Measurements from ENCODE around the gene RNF187.

The RNF187 gene

GRCh38 chr1:228511546-228512445 is 24.6 kb downstream of the RNF187 start:
- DNase-seq, result no peak

DNA sequence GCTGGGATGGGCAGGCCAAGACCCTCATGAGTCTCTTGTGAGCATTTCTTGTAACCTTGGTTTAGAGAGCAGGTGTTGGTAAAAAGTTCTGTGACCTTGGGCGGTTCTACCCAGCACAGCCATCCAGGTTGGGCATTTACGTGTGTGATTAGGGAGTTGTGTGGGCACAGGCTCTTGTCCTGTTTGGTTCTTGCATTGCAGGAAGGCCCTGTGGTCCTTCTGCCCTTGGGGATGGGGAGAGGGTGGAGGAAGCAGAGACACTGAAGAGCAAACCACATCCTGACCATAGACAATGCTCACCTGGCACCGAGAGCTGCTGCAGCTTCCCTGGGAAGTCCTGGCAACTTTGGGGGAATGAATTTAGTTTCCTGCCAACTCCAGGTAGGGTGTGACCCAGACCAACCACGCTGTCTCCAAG is 25.6 kb downstream of the RNF187 start:
- DNase-seq, result no peak

GRCh38 chr1:228513236-228513900 is 26.2 kb downstream of the RNF187 start:
- no peak for DNase-seq

DNA sequence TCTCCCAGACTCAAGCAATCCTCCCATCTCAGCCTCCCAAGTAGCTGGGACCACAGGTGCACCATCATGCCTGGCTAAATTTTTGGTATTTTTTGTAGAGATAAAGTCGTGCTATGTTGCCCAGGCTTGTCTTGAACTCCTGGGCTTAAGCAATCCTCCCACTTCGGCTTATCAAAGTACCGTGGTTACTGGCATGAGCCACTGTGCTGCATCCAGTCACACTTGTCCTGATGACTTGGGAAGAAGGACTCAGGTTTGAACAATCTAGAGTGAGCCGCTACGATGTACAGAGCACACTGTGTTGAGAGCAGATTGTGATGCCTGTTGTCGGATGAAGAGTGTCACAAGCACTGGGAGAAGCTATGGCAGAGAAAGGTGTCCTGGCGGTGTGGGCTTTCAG is 27.2 kb downstream of the RNF187 start:
- no peak for DNase-seq

- DNase-seq, result peak; percentile 7 to 13
These were observed 28.1 kb downstream of the RNF187 start for GRCh38 chr1:228515200-228515834.

DNA sequence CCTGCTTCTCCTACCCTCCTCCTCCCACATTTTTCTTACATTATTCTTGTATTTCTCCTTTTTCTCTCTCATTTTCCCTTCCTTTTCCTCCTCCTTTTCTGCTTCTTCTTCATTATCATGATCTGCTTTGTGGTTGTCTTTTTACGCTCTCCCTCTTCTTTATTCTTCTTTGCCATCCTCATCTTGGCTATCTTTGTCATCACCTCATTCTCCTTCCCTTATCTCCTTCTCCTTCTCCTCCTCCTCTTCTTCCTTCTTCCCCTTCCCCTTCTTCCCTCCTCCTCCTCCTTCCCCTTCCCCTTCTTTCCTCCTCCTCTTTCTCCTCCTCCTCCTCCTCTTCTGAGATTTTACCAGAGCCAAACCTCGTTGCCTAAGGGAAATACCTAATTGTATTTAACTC is 30.5 kb downstream of the RNF187 start:
- no peak for DNase-seq

DNA sequence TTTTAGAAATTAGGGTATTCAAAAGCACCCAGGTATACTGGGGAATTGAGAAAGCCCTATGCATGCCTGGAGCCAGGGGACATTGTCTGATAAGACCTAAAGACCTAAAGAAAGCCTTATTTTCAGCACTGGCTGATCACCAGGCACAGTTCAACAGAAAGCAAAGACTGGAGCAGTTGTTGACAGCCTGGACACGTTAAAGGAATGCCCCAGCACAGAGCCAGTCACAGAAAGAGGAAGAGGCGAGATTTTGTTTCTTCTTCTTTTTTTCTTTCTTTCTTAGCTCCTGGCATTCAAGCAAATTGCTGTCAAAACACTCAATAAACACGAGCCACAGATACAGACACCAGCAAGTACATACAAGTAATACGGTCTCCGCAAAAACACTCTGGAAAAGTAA is 40.4 kb downstream of the RNF187 start:
- DNase-seq, result no peak

DNA sequence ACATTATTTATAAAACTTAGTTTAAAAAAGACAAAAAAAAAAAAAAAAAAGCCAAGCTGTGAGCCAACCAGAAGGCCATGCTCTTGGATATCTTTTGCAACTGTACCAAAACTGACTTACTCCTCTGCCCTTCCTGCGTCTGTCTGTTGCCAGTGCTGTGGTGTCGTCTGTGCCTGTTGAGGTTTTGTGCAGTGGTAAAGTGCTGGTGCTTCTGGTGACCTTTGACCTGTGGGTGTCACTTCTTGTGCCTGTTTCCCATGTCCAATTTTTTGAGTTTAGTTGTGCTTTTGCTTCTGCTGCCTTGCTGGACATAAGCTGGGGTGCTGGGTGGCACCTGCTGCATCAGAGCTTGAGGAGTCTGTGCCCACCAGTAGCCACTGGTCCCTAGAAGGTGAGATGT is 41.4 kb downstream of the RNF187 start:
- DNase-seq, result no peak

GRCh38 chr1:228530086-228530758 is 43.0 kb downstream of the RNF187 start:
- no peak for DNase-seq

GRCh38 chr1:228530951-228531731 is 44.0 kb downstream of the RNF187 start:
- no peak for DNase-seq

GRCh38 chr1:228538831-228539230 is 51.6 kb downstream of the RNF187 start:
- DNase-seq, result no peak

GRCh38 chr1:228540161-228540917 is 53.2 kb downstream of the RNF187 start:
- DNase-seq, result no peak

- no peak for DNase-seq
These were observed 54.5 kb downstream of the RNF187 start for GRCh38 chr1:228541725-228542124.

DNA sequence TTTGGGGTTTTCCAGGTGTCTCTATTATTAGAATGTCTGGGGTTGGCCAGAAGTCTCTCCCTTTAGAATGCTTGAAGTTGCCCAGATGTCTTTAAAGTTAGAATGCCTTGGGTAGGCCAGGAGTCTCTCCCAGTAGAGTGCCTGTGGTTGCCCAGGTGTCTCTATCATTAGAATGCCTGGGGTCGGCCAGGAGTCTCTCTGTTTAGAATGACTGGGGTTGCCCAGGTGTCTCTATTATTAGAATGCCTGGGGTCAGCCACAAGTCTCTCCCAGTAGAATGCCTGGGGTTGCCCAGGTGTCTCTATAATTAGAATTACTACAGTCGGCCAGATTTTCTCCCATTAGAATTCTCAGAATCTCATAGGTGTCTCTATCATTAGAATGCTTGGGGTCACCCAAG is 55.2 kb downstream of the RNF187 start:
- no peak for DNase-seq

- DNase-seq, result no peak
These were observed 55.8 kb downstream of the RNF187 start for GRCh38 chr1:228542981-228543380.

DNA sequence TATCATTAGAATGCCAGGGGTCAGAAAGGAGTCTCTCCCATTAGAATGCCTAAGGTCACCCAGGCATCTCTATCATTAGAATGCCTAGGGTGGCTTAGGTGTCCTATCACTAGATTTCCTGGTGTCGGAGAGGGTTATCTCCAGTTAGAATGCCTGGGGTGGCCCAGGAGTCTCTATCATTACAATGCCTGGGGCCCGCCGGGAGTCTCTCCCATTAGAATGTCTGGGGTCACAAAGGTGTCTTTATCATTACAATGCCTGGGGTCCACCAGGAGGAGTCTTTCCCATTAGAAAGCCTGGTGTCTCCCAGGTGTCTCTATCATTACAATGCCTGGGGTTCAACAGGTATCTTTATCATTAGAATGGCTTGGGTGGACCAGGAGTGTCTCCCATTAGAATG is 56.2 kb downstream of the RNF187 start:
- DNase-seq, result no peak

DNA sequence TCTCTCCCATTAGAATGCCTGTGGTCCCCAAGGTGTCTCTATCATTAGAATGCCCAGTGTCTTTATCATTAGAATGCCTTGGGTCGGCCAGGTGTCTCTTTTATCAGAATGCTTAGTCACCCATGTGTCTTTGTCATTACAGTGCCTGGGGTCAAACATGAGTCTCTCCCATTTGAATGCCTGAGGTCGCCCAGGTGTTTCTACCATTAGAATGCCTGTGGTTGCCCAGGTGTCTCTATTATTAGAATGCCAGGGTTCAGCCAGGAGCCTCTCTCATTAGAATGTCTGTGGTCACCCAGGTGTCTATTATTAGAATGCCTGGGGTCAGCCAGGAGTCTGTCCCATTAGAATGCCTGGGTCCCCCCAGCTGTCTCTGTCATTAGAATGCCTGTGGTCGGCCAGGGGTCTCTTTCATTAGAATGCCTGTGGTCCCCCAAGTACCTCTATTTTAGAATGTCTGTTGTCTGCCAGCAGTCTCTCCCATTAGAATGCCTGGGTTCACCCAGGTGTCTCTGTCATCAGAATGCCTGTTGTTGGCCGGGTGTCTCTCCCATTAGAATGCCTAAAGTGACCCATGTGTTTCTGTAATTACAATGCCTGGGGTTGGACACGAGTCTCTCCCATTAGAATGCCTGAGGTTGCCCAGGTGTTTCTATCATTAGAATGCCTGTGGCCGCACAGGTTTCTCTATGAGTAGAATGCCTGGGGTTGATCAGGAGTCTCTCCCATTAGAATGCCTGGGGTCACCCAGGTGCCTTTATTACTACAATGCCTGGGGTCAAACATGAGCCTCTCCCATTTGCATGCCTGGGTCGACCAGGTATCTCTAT is 57.1 kb downstream of the RNF187 start:
- no peak for DNase-seq

DNA sequence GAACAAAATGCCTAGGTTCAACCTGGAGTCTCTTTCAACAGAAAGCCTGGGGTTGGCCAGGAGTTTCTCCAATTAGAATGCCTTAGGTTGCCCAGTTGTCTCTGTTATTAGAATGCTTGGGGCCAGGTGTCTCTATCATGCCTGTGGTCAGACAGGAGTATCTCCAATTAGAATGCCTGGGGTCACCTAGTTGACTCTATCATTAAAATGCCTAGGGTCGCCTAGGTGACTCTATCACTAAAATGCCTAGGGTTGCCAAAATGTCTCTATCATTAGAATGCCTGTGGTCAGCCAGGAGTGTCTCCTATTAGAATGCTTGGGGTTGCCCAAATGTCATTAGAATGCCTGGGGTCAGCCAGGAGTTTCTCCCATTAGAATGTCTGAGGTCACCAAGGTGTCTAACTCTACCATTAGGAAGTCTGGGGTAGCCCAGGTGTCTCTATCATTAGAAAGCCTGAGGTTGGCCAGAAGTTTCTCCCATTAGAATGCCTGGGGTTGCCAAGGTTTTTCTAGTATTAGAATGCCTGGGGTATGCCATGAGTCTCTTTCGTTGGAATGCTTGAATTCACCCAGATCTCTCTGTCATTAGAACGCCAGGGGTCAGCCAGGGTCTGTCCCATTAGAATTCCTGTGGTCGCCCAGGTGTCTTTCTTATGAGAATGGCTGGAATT is 57.9 kb downstream of the RNF187 start:
- DNase-seq, result no peak

Data from hippocampal formation (tissue), 2 donors.